ENCODE measurements around the gene CDK14.

- TF ChIP-seq CTCF (conservative IDR thresholded peaks at IDR 0.05) (no peak), EZH2 (IDR thresholded peaks at IDR 0.05; ENCODE audit: low read depth) (no peak)
Measured at GRCh38 chr7:91235211-91235832, 639.2 kb downstream of the CDK14 start.
